ENCODE results near the gene ZBP1.

Gene ZBP1

DNA sequence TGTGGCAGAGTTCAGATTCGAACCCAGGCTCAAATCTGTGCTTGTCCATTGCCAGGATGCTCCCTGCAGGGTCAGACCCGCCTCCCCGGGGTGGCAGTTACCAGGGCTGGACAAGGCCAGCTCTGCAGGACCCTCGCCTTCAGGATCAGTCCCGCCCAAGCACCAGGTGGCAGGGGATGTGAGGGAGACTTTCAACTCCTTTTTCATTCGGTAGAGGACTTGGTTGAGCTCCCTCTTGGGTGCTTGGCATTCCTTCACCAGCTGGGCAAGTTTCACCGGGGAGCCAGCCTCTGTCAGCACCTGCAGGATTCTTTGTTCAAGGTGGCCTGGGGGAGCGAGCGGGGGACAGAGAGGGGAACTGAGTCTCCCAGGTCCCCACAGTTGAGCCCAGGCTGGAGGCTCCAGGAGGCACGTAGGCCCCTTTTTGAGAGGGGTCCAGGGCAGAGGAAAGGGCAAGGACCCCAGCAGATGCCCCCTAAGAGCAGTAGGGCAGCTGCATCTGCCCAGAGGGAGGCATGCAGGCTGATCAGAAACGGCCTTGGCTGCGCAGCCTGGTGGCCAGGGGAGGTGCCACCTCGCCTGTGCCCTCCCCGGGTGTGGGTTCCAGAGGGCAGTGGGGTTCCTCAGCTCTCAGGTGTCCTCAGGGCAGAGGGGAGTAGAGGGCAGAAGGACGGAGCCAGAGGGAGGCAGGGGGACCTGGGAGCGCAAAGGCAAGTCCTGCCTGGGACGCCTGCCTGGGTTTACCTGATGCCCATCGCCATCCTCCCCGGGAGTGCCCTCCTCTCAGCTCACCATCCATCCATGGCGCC lies 3.9 kb downstream of the ZBP1 start:
- no peak for DNase-seq

GRCh38 chr20:57615445-57615811 lies 4.8 kb downstream of the ZBP1 start:
- DNase-seq: no peak

DNA sequence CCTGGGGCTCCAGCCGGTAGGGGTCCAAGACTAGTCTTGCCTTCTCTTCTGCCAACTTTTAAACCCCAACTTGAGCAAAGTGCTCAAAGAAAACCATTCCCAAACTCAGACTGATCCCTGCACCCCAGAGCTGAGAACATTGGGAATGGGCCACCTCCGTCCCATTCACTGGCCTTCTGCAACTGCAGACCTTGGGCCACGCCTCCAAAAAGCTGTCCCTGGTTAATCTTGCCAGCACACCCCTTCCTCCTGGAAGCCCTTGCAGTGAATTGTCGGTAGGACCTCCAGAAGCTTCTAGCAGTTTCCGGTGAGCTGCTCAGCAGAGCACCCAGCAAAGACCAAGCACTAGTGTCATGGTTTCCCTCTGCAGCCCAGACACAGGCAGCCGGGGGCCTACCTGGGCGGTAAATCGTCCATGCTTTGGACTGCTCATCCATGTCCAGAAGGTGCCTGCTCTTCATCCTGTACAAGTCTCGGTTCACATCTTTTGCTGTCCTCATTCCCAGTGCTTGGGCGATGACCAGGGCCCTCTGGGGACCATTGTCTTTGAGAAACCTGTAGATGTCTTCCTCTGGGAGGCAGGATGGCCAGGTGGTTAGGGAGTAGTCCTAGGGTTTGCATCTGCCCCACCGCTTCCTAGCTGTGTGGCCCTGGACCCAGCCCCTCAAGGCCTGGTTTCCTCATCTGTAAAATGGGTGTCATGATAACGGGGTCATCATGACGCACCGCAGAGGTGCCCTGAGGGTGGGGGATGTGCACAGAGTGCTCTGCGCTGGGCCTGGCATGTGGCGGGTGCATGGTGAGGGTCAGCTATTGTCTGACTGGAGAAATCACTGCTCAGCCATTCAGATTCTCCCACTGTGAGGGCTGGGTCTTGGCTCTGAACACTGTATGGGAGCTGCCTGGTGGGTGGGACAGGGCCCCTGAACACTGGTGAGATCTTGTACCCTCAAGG lies 5.5 kb downstream of the ZBP1 start:
- DNase-seq: no peak

DNA sequence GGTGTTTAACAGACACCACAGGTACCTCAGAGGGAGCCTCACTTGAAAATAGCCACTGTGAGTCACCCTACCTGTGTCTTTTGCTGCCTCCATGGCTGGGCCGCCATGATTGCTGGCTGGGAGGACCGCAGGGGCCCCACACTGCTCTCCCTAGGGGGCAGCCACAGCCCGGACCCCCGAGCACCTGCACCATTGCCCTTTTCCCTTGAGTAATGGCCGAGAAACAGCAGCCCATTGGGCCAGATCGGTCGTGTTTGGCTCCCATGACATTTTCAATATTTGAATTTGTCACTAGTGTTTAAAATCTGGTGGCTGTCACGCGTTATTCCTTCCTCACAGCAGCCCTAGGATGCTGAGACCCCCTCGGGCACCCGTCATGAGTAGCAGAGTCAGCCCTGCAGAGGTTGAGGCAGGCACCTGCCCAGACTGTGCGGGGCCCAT lies 6.7 kb downstream of the ZBP1 start:
- DNase-seq: no peak

DNA sequence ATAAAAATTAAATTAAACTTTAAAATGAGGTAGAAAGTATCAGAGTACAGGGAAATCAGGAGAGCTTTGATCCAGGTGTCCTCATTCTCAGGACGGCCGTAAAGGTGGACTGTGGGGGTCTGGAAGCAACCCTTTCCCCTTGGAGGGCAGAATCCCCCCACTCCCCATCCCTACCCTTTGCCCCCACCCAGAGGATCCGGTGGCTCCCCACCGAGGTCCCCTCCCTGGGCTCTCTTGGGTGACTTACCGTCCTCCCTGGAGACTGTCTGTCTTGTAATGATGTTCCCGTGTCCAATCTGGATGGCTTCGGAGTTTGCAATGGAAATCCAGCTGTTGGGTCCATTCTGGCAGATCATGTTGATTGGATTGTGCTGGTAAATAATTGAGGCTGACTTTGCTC lies 7.3 kb downstream of the ZBP1 start:
- DNase-seq: no peak

GRCh38 chr20:57612436-57612835 lies 7.8 kb downstream of the ZBP1 start:
- no peak for DNase-seq

DNA sequence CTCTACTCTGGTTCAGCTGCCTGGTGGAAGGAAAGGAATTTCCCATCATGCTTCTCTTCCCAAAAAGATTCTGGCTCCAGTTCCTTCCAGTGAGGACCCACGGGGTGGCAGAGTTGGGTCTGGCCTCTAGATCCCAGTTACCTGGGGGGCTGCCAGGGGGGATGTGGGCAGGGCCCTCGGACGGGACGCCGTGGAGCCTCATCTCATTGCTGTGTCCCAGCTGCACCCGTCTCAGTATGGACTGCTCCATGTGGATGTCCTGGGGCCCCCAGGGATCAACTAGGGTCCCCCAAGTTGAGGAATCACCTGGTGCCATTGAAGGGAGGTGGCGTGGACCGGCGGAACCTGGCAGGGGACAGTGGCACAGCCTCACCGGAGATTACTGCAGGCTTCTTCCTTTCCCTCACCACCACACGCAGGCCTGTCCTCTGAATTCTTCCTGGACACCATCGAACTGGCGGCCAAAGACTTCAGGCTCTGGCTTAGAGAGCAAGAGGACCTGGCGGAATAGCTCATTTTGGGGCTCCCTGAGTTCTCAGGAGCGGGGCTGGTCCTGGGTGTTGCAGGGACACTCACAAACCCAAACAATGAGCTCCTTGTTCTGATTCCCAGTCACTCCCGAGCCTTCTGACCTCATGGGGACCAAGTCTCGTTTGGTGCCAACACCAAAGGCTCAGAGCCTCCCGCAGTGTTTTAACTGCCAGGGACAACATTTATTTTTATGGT lies 8.5 kb downstream of the ZBP1 start:
- DNase-seq: no peak

DNA sequence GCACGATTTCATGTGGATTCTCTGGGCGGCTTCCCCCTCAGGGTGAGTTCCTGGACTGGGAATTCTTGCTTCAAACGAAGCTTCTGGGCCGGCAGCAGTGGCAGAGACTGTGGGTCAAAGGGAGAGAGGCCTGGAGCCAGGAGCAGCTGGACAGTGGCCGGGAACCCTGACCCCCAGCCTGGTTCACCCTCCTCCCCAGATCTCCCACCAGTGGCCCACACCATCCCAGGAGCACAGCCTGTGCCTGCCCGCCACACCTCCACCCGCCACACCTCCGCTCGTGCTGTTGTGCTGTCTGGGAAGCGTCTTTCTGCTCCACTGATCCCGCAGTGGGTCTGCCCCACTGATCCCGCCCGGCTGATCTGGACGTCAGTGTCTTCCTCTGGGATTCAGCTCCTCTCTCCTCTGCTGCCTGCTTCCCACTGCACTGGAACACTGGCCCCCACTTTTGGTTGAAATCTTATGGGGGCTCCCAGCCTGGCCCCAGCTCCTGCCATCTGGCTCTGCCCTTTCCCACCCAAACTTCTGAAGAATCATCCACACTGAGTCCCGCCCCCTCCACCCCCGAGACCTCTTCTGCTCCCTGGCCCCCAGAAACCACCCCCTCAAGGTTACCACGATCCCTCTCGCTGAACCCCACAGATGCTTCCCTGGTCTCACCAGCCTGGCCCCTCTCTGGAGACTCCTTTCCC lies 9.8 kb downstream of the ZBP1 start:
- DNase-seq: no peak

- no peak for DNase-seq
Measured at GRCh38 chr20:57609842-57610167, 10.4 kb downstream of the ZBP1 start.

GRCh38 chr20:57609086-57609841 lies 11.0 kb downstream of the ZBP1 start:
- no peak for DNase-seq

DNA sequence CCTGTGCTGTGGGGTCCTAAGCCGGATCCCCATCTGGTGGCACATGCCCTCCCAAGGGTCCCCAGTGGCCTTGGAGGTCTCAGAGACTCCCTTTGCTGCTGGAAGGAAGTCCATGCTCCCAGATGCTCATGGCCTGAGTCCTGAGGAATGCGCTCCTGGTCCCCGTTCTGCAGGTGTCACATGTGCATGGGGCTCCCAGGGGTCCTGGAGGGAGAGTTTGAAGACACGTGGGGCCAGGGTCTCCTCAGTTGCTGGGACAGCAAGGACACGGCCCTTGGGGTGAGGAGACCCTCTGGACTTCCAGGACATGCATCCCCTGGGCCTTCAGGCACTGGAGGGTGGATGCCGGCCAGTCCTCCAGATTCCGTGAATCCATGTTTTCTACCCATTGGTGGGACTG lies 11.7 kb downstream of the ZBP1 start:
- no peak for DNase-seq

DNA sequence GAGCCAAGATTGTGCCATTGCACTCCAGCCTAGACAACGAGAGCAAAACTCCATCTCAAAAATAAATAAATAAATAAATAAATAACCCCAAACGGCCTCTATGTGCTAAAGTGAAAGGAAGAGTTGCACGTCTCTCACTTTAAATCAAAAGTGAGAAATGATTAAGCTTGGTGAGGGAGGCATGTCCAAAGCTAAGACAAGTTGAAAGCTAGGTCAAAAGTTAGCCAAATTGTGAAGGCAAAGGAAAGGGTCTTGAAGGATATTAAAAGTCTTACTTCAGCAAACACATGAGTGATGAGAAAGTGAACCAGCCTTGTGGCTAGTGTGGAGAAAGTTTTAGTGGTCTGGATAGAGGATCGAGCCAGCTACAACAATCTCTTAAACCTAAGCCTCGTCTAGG lies 14.3 kb downstream of the ZBP1 start:
- no peak for DNase-seq

- DNase-seq: no peak
Measured at GRCh38 chr20:57605045-57605444, 15.2 kb downstream of the ZBP1 start.

DNA sequence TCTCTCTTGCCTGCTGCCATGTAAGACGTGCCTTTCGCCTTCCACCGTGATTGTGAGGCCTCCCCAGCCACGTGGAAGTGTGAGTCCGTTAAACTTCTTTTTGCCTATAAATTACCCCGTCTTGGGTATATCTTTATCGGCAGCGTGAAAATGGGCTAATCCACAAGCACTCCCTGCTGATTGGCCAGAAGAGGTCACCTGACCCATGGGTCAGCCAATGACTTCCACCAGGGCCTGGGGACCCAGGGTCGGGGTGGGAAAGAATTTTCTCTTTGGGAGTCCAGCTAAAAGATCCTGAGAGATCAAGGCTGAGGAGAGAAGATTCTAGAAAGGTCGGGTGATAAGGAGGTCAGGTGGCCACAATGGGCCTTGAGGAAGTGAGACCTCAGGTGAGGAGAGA lies 17.1 kb downstream of the ZBP1 start:
- no peak for DNase-seq

- no peak for DNase-seq
Measured at GRCh38 chr20:57601737-57602136, 18.5 kb downstream of the ZBP1 start.

- DNase-seq: no peak
Measured at GRCh38 chr20:57601211-57601570, 19.0 kb downstream of the ZBP1 start.

DNA sequence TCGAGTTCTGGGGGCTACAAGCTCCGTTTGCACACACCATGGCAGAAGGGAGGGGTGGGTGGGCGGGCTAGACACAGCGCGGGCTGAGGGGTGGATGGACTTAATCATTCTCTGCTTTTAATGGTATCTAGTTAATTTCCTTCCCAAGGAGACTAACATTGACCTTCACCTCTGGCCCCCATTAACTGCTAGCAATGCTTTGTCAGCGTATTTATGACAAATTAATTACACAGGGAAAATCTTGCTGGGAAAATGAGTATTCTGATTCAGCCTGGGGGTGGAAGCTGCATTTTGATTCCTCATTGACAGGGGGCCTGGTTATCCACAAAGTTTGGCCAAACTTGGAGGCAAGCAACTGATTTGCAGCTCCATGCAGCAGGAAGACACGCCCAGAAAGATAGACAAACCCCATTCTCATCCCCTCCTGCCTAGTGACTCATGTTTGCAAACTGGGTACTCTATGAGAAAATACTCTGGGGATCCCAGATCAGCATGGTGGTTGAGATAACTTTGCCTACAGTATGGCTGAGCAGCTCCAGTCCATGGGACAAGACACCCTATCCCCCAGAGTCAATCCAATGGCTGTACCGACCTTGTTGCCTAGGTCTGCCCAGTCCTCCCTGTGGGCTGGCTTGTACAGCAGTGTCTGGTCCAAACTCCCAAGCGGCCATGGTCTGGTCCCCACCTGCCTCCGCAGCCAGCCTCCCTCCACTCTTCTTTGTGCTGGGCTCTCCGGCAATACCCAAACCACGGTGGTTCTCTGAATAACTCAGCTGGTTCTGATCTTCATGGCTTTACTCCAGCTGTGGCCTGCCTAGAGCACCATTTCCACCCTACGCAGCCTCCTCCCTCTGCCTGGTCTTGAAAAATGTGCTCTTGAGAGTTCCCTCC lies 19.7 kb downstream of the ZBP1 start:
- no peak for DNase-seq

DNA sequence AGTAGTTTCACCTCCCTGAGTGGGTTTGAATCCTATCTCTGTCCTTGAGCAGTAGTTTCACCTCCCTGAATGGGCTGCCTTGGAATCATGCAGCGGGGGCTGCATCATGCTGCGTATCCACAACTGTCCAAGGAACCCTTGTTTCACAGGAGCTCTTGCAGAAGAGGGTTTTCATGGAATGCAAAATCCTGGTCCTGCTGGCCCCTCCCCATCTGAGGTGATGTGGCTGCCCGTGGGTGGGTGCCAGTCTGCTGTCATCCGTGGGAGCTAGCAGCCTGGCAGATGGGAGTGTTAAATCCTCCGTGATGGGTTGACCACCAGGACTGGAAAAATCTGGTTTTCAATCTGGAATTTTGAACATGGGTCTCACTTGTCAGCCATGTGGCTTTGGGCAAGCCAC lies 21.7 kb downstream of the ZBP1 start:
- no peak for DNase-seq

- no peak for DNase-seq
Measured at GRCh38 chr20:57598060-57598459, 22.2 kb downstream of the ZBP1 start.

- peak; percentile 71 to 75 for DNase-seq
Measured at GRCh38 chr20:57596998-57597939, 23.0 kb downstream of the ZBP1 start.
